NCI-H2227 (cell line): Measurements from ENCODE around the gene PRDM13.

ENCODE experiments used
- DNase-seq: peaks from one replicate; lab custom pipeline; 2025; ENCODE audit not compliant: unreplicated experiment; lab: John Stamatoyannopoulos, UW

PRDM13 gene

DNA sequence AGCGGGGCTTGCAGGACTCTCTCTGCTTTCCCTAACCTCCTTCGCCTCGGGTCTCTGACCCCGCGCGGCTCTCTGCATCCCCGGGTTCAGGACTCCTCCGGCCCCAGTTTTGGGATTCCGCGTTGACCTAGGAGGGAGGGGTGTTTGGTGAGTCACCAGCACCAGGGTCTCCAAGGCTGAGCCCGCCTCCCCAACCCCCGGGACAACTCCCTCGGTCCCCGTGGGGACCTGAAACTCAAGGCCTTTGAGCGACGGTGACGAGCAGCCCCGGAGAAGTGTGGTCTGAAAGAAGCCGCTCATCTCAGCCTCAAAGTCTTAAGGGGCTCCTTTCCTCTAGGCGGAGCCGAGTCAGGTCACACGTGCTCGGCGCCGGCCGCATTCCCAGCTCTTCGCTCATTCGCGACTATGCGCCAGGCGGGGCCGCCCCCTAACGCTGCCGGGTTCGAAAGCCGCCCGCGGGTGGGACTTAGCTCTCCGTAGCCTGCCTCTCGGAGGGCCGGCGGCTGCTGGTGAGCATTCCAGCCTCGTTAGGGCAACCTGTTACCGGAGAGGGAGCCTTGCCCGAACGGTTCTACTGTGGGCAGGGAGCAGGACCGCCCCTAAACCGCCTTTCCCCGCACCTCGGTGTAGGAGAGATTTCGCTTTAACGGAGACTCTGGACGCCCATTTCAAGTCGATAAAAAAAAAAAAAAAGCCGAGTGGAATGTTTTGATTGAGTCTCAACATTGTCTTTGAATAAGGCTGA lies 3.0 kb upstream of the PRDM13 start:
- DNase-seq: peak; percentile 75

GRCh38 chr6:99604166-99605073 lies 2.2 kb upstream of the PRDM13 start:
- DNase-seq: no peak

- no peak for DNase-seq
Observed at GRCh38 chr6:99605074-99605734, 1.4 kb upstream of the PRDM13 start.

DNA sequence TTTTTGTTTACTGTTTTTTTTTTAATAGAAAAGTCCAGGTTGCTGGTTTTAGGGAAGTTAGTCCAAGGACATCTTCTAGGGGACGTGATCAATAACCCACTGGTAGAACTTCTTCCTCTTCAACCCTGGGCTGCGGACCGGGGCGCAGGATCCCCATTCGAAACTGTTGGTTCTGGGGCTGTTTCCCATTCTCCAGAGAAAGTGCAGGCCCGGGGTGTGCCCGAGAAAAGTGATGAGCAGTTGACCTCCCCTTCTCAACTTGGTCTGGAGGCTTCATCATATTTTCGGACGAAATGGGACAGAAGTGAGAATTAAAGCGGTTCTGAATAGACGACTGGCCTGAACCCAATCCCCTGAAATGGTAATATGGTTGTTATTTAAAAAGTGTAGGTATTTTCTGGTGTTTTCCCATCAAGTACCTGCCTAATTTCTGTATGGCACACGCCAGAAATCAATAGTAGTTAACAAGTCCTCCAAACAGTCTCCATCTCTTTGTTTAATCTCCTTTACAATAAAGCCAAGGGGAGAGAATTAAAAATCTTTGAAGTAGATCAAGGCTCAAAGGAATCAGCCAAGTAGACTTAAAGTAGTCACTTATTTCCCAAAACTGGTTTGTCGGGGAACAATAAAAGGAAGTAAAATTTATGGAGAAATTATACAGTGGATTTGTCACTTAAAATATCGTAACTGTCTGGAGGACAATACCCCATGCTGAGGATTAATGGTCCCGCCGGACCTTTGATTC lies 550 bp upstream of the PRDM13 start:
- DNase-seq: no peak

GRCh38 chr6:99607416-99608036 lies 893 bp downstream of the PRDM13 start:
- no peak for DNase-seq

DNA sequence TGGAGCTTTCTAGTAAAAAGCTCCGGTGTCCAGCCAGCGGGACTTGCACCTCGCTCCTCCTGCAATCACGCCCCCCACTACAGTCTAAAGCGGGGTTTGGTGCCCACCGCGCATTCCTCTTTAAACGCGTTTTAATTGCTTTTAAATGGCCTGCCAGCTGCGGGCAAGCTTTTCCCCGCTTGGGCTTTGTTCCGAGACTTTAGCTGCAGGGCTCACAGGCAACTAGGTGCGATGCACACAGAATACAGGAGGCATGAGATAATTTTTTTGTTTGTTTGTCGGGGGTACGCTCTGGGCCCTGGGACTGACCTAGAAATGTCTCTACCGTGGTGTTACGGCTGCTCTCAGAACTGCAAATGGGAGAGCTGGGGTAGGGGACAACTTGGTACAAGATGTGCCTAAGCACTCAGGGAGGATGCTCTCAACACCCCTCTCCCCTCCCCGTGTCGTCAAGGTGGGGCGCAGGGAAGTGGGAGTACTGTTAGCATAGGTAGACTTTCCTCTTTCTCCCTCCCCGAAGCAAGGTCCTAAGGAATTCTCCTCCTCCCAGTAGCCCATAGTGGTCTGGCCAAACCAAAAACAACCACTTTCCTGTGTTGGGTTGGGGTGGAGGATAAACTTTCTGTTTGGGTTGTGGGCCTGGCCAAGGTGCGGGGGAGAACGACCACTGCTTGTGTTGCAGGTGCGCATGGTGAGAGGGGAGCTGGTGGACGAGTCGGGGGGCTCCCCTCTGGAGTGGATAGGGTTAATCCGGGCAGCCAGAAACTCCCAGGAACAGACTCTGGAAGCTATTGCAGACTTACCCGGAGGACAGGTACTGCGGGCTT lies 1.6 kb downstream of the PRDM13 start:
- DNase-seq: no peak

DNA sequence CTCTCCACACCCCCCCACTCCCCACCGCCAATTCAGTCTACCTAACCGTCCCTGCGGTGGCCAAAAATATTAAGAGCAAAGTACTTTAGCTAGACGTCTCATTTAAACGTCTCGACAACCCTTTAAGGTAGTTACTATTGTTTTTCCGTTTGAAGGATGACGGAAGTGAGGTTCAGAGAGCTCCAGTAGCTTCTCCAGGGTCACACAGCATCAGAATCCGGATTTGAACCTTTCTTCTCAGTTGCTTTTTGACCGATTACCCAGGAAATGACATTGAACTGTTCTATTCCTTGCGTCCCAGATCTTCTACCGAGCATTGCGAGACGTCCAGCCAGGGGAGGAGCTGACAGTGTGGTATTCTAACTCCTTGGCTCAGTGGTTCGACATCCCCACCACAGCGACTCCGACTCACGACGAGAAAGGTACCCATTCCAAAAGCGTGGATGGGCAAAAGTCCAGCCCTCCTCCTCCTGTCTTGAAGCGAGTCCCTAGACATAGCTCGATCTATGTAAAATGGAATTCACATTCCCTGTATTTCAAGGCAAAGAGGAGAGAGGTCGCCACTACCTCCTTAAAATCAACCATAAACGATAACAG lies 2.4 kb downstream of the PRDM13 start:
- no peak for DNase-seq

- DNase-seq: no peak
Observed at GRCh38 chr6:99609905-99610489, 3.4 kb downstream of the PRDM13 start.

- DNase-seq: no peak
Observed at GRCh38 chr6:99611148-99611547, 4.5 kb downstream of the PRDM13 start.

- no peak for DNase-seq
Observed at GRCh38 chr6:99612551-99613408, 6.1 kb downstream of the PRDM13 start.

DNA sequence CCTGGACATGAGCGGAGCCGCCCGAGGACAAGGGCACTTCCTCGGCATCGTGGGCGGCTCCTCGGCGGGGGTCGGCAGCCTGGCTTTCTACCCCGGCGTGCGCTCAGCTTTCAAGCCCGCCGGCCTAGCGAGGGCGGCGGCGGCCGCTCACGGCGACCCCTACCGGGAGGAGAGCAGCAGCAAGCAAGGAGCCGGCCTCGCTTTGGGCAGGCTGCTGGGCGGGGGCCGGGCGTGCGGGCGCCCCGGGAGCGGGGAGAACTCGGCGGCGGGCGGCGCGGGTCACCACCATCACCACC lies 6.7 kb downstream of the PRDM13 start:
- peak; percentile 70 for DNase-seq

GRCh38 chr6:99613705-99614429 lies 7.2 kb downstream of the PRDM13 start:
- peak; percentile 64 for DNase-seq

- peak; percentile 52 for DNase-seq
Observed at GRCh38 chr6:99614430-99615186, 8.0 kb downstream of the PRDM13 start.

GRCh38 chr6:99617131-99617530 lies 10.5 kb downstream of the PRDM13 start:
- no peak for DNase-seq

DNA sequence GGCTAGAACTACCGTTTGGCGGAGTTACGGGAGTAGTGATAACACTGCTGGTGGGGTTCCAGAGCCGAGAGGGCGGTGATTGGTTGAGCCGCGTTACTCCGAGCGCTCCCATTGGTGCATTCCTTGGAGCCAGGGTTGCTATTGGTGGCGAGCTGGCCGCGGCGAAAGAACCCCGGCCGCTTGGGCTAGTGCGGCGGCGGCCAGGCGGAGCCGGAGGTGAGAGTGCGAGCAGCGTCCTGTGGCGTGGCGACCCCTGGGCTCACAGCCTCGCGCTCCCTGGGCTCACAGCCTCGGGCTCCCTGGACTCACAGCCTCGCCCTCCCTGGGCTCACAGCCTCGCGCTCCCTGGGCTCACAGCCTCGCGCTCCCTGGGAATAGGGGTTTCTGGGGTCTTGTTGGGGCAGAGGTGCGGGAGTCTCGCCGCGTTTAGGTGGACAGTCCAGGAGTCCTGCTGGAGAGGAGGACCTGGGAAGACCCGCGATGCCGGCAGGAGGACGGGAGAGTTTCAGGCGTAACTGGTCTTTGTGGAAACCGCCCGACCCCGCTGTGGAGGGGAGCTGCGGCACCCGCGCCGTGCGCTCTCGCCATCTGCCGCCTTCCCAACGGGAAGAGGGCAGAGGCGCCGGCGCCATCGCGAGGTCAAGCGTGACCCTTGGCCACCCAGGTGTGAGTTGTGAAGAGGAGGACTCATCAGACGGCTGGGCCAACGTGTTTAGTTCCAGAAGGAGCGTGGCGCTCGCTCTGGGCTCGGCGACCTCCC lies 12.2 kb downstream of the PRDM13 start:
- DNase-seq: no peak

GRCh38 chr6:99619409-99619762 lies 12.8 kb downstream of the PRDM13 start:
- DNase-seq: no peak
